HG02973 (cell line): ENCODE results near the gene PTPRG.

Source experiments
- ATAC-seq: cut with Tn5 transposase; IDR thresholded peaks from one replicate; pipeline ENCODE4 v1.9.1; 2021; ENCODE audit warnings: moderate library complexity; ENCODE audit not compliant: unreplicated experiment

PTPRG gene

DNA sequence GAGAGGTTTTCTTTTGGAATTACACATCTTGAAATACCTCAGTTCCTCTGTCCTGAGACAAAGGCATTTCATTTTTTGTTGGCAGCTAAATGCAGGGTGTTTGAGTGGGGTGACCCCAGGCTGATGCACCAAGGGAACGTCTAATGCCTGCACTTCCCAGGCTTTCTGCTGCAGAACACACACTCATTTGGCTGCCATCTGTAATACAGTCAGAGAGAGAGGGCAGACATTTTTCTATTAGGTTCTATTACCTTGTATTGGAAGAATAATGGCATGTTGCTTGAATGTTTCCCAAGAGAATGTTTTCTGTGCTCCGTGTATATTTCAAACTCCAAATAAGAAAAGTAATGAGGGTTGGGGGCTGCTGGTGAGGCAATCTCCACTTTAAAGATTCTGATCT, 87.1 kb downstream of the PTPRG start:
- no peak for ATAC-seq

DNA sequence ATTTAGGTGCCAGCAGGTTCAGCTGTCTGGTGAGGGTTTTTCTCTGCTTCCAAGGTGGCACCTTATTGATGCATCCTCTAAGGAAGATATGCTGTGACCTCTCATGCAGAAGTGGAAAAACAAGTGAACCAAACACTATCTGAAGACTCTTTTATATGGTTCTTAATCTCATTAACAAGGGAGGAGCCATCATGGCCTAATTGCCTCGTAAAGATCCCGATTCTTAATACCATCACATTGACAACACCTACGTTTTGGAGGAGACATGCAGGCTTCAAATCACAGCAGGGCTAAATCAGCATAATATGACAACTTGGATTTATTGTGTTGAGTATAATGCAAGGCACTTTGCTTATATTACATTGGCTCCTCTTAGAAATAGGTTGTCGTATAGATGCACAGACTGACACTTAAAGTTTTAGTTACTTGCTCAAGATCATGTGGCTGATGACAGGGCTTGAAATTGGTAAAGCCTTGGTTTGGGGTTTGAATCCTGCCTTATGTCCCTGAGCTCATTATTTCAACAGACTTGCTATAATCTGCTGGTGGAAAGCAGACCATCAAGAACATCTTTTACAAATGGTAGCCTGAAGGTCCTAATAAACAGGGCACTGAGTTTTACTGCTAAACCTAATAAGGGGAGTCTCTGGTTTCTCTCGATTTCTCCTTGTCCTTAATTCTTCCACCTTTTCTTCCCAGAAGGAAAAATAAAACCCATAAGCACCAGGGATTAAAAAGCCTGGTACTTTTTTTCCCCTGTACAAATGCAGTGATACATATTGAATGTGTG, 88.2 kb downstream of the PTPRG start:
- ATAC-seq, result no peak

DNA sequence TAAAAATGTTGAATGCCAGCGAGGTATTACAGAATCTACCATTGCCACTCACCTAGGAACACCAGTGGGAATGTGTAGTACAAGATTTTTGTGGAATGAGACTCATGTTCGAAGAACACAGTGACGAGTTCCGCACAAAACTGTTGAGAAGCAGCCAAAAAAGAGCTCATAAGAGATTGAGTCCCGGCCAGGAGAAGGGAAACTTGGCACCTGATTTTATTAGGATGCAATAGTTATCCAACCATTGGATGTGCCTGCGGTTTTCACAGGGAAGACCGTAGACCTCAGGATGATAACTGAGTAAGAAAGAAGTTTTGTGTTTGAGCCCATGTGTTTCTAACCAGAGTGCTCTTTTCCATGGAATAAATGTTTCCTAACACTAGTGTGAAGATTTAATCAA, 88.9 kb downstream of the PTPRG start:
- no peak for ATAC-seq

DNA sequence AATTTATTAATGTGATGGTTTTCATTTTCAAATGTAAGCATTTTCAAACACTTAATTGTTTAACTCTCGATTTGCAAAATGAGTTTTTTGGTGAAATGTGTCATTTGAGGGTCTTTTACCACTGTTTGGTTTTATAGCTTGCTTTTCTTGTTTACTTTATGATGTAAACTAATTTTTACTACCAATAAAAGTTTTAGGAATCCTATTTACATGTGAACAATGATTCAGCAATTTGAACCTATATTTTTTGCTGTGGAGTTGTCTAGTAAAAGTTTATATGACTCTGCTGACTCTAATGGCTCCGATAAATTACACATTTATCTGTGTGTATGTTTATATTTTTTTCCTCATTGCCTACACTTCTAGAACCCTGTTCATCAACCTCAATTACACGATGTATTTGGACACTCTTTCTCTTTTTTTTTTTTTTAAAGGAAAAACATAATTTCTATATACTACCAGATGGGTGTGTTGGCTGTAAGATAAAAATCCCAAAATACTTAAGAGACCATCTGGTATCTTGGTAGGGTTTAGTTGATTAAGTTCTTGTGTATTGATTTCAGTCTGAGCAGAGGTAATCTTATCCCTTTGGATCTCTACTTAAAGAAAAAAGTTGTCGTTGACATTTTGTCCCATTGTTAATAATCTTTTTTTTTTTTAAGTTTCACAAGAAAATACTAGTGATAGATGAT, 89.5 kb downstream of the PTPRG start:
- ATAC-seq, result no peak

DNA sequence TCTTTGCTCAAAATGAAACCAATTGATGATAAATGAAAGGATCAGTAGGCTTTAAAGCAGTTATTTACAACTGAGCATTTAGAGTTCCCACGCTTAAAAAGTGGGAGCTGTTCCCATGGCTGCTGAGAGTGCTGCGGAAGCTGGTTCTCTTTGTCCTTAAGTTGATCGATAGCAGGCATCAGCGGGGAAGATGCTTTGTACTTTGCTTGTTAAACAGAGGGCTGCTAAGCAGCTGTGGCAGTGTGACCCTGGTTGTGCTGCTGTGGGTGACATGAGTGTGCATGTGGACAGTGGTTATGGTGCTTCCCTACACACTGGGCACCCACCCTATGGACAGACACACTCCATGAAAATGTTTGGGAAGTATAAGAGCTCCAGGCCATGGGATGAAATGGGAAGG, 96.3 kb downstream of the PTPRG start:
- no peak for ATAC-seq

DNA sequence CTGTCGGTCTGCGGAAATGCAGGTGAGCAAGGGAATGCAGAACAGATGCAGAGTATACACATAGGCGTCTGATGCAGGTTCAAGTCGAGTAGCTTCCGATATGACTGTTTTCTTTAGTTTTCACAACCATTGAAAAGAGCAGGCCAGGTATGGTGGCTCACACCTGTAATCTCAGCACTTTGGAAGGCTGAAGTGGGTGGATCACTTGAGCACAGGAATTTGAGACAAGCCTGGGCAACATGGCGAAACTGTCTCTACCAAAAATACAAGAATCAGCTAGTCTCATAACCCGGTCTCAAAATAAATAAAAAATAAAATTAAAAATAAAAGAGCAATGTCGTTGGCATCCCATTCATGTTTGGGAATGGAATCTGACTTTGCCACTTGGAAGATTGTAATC, 101.5 kb downstream of the PTPRG start:
- ATAC-seq, result no peak

DNA sequence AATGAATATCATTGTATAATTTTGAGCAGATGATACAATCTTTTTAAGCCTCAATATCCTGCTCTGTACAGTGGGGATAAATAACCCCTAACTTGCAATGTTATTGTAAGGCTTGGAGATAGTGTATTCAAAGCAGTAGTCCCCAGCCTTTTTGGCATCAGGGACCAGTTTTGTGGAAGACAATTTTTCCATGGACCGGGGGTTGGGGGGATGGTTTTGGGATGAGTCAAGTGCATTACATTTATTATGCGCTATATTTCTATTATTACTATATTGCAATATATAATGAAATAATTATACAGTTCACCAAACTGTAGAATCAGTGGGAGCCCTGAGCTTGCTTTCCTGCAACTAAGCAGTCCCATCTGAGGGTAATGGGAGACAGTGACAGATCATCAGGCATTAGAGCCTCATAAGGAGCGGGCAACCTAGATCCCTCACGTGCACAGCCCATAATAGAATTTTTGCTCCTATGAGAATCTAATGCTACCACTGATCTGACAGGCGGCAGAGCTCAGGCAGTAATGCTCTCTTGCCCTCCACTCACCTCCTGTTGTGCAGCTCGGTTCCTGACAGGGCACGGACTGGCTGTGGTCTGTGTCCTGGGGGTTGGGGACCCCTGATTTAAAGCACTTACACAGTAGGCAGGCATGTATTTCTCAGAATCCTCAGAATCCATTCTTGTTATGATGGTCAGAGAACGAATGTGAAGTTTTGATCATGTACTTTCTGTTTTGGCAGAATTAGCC, 102.2 kb downstream of the PTPRG start:
- no peak for ATAC-seq

DNA sequence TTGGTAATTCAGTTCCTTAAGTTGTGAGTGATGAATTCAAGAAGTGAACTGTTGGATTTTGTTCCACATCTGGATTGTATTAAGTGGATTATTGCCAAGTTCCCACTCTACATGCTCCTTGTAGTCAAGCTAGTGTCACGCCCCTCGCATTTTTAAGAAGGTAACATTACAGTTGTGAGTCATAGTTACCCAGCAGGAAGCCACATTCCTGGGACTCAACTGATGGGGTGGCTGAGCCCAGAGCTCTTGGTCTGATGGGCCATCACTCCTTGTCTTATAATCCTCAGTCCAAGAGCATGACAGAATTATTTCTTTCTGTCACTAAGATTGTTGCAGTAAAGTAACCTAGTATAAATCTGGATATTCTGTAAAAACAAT, 102.7 kb downstream of the PTPRG start:
- no peak for ATAC-seq

DNA sequence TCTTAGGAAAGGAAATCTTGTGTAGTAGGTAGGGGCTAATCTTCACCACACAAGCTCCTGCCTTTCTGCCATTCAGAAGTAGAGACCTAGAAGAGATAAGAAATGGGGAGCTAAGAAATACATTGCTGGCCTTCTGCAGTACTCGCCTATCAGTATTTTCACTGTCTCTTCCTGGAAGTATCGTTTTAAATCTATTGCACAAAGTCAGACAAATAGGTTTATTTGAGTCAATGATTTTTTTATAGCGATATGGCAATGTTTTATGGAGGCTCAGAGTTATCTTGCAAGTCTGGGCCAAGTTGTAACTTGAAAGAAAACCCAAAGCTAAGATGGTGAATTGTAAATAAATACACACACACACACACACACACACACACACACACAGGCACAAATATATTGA, 103.8 kb downstream of the PTPRG start:
- no peak for ATAC-seq

DNA sequence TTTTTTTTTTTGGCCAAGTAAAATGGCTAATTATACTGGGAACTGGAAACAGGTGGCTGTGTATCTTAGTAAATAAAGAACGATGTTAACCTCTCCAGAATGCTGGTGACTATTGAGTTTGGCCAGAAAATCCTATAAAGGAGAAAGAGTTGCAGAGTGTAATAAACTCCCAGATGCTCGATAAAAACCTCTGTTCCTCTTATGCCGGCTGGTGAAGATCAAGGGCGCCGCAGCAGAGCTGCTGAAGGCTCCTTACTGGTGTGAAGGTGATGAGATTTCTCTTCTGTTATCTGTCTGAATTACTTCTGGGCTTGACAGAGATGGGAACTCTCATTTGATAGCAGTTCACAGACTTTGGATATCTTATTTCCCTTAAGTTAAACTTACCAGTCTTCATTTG, 104.6 kb downstream of the PTPRG start:
- no peak for ATAC-seq

DNA sequence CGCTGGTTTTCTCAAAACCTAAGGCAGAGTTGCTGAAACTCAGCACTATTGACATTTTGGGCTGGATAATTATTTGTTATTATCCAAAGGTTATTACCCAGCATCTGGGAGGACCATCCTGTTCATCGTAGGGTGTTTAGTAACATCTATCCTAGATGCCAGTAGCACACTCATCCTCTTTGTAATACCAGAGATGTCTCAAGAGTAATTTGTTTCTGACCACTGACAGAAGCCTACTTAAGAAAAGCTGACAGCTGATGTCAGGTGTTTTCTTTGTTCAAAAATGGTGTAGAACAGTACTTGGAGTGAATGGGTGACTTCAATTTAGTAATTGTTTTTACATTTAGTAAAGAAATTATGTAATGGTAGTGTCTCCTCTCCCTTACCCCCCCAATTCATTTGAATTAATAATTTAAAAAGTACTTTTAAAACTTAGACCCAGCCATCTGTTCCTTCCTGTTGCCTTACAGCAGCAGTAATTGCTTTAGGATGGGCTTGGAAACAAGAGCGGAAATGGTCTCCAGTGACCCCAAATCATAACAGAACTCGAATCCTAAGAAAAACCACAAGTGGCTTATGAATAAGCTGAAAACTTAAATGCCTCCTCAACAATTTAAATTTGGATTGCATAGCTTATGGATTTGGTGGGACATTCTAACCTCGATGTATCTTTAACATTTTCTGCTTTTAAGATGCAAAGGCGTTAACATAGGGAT, 105.4 kb downstream of the PTPRG start:
- no peak for ATAC-seq

DNA sequence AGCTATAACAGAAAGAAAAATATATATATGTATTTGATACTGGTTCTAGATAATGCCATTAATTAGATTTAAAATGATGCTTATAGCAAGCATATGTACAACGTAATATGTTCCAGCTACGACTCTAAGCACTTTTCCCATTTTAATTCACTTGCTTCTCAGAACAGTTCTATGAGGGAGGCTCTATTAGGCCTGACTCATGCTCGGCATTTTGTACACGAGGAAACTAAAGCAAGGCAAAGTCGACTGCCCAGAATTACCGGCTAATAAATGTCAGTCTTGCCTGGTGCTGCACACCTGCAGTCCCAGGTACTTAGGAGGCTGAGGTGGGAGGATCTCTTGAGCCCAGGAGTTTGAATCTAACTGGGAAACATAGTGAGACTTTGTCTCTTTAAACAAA, 106.0 kb downstream of the PTPRG start:
- no peak for ATAC-seq

DNA sequence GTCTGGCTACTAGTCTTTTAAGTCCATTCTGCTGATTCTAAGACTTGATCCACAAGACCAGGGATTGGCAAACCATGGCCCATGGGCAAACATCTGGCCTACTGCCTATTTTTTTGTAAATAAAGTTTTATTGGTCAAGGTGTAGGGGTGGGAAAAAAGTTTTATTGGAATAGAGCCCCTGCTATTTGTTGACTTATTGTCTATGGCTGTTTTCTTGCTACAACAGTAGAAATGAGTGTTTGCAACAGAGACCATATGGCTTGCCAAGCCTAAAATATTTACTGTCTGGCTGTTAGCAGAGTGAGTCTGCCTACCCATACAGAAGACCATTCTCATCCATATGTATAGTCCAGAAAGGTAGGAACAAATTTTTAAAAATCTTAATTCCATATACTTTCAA, 106.4 kb downstream of the PTPRG start:
- ATAC-seq, result no peak

DNA sequence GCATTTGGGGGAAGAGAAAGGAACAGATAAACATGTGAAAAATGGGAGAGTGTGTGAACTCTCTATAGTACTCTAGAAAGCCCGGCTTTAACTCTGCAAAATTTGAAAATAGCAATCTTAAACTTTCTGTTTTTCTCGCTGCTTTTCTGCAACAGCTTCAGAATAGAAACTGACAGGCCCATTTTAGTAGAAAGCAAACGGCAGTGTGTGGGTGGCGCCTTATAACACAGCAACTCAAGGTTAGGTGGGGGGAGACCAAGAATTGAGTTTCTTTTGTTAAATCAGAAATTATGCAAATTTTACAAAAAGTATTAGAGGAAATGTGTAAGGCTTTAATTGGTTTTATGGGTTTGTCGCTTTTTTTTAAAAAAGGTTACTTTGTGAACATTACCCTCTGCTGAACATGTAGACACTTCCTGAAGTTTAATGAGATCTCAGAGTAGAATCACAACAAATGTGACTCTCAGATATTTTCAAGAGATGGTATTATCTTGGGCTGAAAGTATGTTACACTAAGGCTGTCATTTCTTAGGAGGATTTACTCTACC, 107.0 kb downstream of the PTPRG start:
- no peak for ATAC-seq

DNA sequence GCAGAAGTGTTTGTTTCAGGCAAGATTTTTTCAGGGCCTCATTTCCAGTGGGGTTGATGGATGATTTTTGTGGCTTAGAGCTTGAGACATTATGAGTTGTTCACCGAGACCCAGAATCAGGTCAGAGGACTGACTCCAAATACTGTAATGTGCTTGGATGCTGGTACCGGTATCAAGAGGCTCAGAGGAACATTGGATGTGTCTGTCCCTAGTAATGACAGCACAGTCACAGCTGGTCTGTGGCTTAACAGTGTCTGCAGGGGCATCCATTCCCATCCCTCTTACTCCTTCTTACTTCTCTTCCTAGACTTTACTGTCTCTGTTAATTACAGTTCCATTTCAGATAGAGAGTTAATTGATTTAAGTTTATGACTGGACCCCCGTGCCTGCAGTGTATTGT, 107.8 kb downstream of the PTPRG start:
- ATAC-seq, result no peak

DNA sequence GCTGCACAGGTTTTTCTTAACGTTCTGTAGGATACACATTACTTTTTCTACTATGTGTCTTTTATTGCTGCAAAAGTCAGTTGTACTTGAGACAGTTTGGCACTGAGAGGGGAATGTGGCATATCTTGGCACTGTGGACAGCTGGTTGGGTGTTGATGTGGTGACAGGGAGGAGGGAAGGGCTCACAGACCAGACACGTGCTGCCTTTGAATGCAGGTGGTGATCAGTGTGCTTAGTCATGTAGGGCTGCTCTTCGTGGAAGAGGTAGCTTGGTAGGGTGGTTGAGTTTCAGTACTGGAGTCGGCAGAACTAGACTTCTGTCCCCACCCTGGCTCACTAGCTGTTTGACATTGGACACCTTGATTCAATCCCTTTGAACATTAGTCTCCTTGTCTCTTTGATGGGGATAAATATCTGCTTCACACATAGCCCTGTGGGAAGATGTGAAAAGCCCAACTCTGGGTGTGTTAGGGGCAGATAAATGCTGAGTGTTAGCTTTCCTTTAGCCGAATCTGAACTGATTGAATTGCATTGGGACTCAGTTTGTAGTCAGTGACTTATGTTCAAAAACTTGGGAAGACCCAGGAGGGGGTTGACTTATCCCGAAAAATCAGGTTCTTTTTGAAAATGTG, 108.4 kb downstream of the PTPRG start:
- no peak for ATAC-seq

DNA sequence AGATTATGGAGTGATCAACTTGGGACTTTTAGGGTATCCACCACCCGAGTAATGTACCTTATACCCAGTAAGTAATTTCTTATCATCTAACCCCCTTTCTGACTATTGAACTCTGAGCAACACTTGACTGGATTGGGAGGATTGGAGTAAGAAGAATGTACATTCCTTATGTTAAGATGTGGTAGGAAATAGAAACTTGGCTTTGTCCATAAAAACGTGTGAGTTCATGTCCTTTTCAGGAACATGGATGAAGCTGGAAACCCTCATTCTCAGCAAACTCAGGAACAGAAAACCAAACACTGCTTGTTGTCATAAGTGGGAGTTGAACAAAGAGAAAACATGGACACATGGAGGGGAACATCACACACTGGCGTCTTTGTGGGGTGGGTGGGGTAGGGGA, 112.3 kb downstream of the PTPRG start:
- ATAC-seq, result no peak

DNA sequence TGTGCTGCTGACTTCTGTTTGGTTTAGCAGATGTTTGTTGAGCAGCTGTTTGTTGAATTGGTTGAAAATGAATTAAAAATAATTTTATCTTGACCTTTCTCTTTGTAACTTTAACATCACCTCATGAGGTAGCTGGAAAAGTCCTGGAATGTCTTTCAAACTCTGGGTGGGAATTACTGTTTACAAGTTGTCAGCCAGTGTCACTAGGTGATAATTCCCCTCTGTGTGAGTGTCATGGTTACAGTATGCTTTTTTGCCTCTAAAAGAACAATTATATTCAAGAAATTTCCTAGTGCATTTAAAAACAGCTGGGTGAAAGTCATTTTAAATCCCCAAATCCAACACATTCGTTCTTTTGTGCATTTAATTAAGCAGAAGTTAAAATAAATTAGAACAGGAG, 113.2 kb downstream of the PTPRG start:
- ATAC-seq, result no peak

DNA sequence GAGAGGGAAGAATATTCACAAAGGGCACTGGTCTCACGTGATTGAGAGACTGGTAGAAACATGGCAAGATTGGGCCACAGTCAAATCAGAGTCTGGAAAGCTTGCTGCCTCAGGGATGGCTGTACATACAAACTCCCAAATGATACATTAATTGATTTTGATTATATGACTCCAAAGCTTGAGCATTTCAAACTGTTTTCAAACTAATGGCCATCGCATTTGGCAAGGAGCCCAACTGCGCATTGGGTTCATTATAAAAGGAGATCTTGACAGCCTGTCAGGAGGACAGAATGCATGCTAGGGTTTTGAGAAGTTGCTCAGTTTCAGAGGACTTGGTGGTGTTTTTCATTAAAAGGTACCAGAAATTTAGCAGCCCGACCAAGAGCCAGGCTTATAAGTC, 117.7 kb downstream of the PTPRG start:
- ATAC-seq, result no peak

DNA sequence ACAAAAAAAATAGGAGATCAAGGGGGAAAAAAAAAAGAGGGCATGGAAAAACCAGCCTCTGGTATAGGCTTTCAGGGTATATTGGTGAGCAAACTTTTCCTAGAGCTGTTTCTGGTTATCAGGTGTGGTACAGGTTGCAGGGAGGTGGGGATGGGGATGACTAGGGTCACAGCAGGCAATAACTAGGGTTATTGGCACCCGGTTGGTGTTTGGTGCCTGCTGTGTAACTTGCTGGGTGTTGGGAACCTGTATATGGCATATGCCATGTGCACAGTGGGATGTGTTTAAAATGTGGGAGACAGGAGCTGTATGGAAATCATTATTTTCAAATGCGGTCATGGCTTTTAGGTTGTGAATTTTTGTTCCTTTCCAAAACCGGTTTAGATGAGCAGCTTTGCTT, 119.2 kb downstream of the PTPRG start:
- ATAC-seq, result no peak

DNA sequence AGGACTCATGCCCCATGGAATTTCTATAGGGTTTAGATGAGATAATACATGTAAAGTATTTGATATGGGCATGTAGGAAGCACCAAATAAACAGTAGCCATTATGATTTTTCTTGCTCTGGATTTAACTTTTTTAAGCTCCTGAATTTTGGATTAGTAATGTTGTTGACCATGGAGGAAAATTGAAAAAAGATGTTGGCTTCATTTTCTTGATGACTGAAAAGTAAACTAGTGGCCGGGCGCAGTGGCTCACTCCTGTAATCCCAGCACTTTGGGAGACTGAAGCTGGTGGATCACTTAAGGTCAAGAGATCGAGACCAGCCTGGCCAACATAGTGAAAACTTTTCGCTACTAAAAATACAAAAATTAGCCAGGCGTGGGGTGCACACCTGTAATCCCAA, 120.3 kb downstream of the PTPRG start:
- ATAC-seq, result no peak
